ENCODE results near the gene ITIH4. TPM values are rescaled to one million over a fixed set of nuclear protein-coding genes. Genes with fewer than 3 reads are reported as not detected.

The ITIH4 gene
- total RNA-seq, 1 donor from 2014 or later: 2.8 TPM

- H3K27ac Mint-ChIP-seq (ENCODE audit: unreplicated experiment): no peak overlapping the region
- Histone ChIP-seq H3K27me3 (ENCODE audit: insufficient read depth, low read length) (no peaks in the 10 kb centered on the region), H3K27ac (ENCODE audit: low read depth, low read length) (no peak overlapping the region), H3K9ac (ENCODE audit: low read length) (no peak overlapping the region), H2AFZ (ENCODE audit: low read depth, low read length) (no peak overlapping the region), H3K9me3 (ENCODE audit: insufficient read depth, low read depth, low read length) (no peaks in the 10 kb centered on the region), H3K4me2 (ENCODE audit: low read length) (no peak overlapping the region), H3K4me3 (ENCODE audit: insufficient read depth, low read depth, low read length) (no peak overlapping the region), H3K4me1 (ENCODE audit: insufficient read depth, low read length) (no peaks in the 10 kb centered on the region), H3K79me2 (ENCODE audit: insufficient read depth, low read length) (no peaks in the 10 kb centered on the region), H4K20me1 (ENCODE audit: insufficient read depth, low read length) (peaks cover 4% of the 10 kb centered on the region), H3K36me3 (ENCODE audit: insufficient read depth, low read length) (no peaks in the 10 kb centered on the region)
- H3K4me1 Mint-ChIP-seq (ENCODE audit: low read depth, unreplicated experiment): peaks cover 6% of the 10 kb centered on the region
- peaks cover 6% of the 10 kb centered on the region for H3K36me3 Mint-ChIP-seq (ENCODE audit: low read depth, unreplicated experiment)
- DNase-seq (ENCODE audit: low read depth) (no peak), FAIRE-seq (no peak)
- TF ChIP-seq EZH2 (IDR thresholded peaks at IDR 0.05; ENCODE audit: insufficient read depth, low read length): no peak
- no peak for TF ChIP-seq CTCF (IDR thresholded peaks at IDR 0.05; ENCODE audit: insufficient read depth, low read depth, low read length)
- H3K27me3 Mint-ChIP-seq (ENCODE audit: low read depth, unreplicated experiment): peaks cover 2% of the 10 kb centered on the region
- H3K4me3 Mint-ChIP-seq (ENCODE audit: unreplicated experiment): no peak overlapping the region
- no peaks in the 10 kb centered on the region for H3K9me3 Mint-ChIP-seq (ENCODE audit: unreplicated experiment)
Measured at GRCh38 chr3:52847241-52847640, 16.8 kb upstream of the ITIH4 start.

- H3K4me3 ChIP-seq (ENCODE audit: insufficient read depth, low read depth, low read length): no peak overlapping the region
- H3K36me3 ChIP-seq (ENCODE audit: insufficient read depth, low read length): no peaks in the 10 kb centered on the region
- H4K20me1 ChIP-seq (ENCODE audit: insufficient read depth, low read length): no peaks in the 10 kb centered on the region
- no peak overlapping the region for H3K27ac ChIP-seq (ENCODE audit: low read depth, low read length)
- H2AFZ ChIP-seq (ENCODE audit: low read depth, low read length): no peak overlapping the region
- no peaks in the 10 kb centered on the region for H3K79me2 ChIP-seq (ENCODE audit: insufficient read depth, low read length)
- peaks cover 1% of the 10 kb centered on the region for H3K4me1 ChIP-seq (ENCODE audit: insufficient read depth, low read length)
- FAIRE-seq (no peak), DNase-seq (ENCODE audit: low read depth) (no peak)
- H3K4me2 ChIP-seq (ENCODE audit: low read length): no peak overlapping the region
- no peak overlapping the region for H3K9ac ChIP-seq (ENCODE audit: low read length)
- Mint-ChIP-seq H3K4me1 (ENCODE audit: low read depth, unreplicated experiment) (peaks cover 8% of the 10 kb centered on the region), H3K36me3 (ENCODE audit: low read depth, unreplicated experiment) (peaks cover 11% of the 10 kb centered on the region), H3K4me3 (ENCODE audit: unreplicated experiment) (no peak overlapping the region), H3K27ac (ENCODE audit: unreplicated experiment) (no peak overlapping the region), H3K9me3 (ENCODE audit: unreplicated experiment) (no peaks in the 10 kb centered on the region), H3K27me3 (ENCODE audit: low read depth, unreplicated experiment) (peaks cover 2% of the 10 kb centered on the region)
- H3K27me3 ChIP-seq (ENCODE audit: insufficient read depth, low read length): no peaks in the 10 kb centered on the region
- no peak for TF ChIP-seq EZH2 (IDR thresholded peaks at IDR 0.05; ENCODE audit: insufficient read depth, low read length)
- TF ChIP-seq CTCF (IDR thresholded peaks at IDR 0.05; ENCODE audit: insufficient read depth, low read depth, low read length): no peak
- H3K9me3 ChIP-seq (ENCODE audit: insufficient read depth, low read depth, low read length): no peaks in the 10 kb centered on the region
Measured at GRCh38 chr3:52846432-52846965, 16.0 kb upstream of the ITIH4 start.

GRCh38 chr3:52845691-52846431 is 15.4 kb upstream of the ITIH4 start:
- no peak overlapping the region for H3K4me3 Mint-ChIP-seq (ENCODE audit: unreplicated experiment)
- no peaks in the 10 kb centered on the region for H3K79me2 ChIP-seq (ENCODE audit: insufficient read depth, low read length)
- H3K27ac ChIP-seq (ENCODE audit: low read depth, low read length): no peak overlapping the region
- no peak overlapping the region for H3K9ac ChIP-seq (ENCODE audit: low read length)
- H2AFZ ChIP-seq (ENCODE audit: low read depth, low read length): no peak overlapping the region
- H3K4me1 Mint-ChIP-seq (ENCODE audit: low read depth, unreplicated experiment): peaks cover 13% of the 10 kb centered on the region
- H4K20me1 ChIP-seq (ENCODE audit: insufficient read depth, low read length): peaks cover 3% of the 10 kb centered on the region
- peaks cover 2% of the 10 kb centered on the region for H3K27me3 Mint-ChIP-seq (ENCODE audit: low read depth, unreplicated experiment)
- peaks cover 7% of the 10 kb centered on the region for H3K4me1 ChIP-seq (ENCODE audit: insufficient read depth, low read length)
- H3K4me2 ChIP-seq (ENCODE audit: low read length): no peak overlapping the region
- no peak for TF ChIP-seq CTCF (IDR thresholded peaks at IDR 0.05; ENCODE audit: insufficient read depth, low read depth, low read length)
- no peak for TF ChIP-seq EZH2 (IDR thresholded peaks at IDR 0.05; ENCODE audit: insufficient read depth, low read length)
- no peaks in the 10 kb centered on the region for H3K9me3 ChIP-seq (ENCODE audit: insufficient read depth, low read depth, low read length)
- H3K36me3 ChIP-seq (ENCODE audit: insufficient read depth, low read length): no peaks in the 10 kb centered on the region
- H3K9me3 Mint-ChIP-seq (ENCODE audit: unreplicated experiment): no peaks in the 10 kb centered on the region
- H3K36me3 Mint-ChIP-seq (ENCODE audit: low read depth, unreplicated experiment): peaks cover 11% of the 10 kb centered on the region
- DNase-seq (ENCODE audit: low read depth) (no peak), FAIRE-seq (no peak)
- no peak overlapping the region for H3K27ac Mint-ChIP-seq (ENCODE audit: unreplicated experiment)
- H3K4me3 ChIP-seq (ENCODE audit: insufficient read depth, low read depth, low read length): no peak overlapping the region
- no peaks in the 10 kb centered on the region for H3K27me3 ChIP-seq (ENCODE audit: insufficient read depth, low read length)

All from astrocyte (in vitro differentiated cells and primary cell).